HL-60 (cell line): ENCODE results near the gene CUEDC2.

Source experiments
- DNase-seq, 2 experiments: peaks; one replicate each; pipeline ENCODE4 v3.0.0-alpha.2; 2010 to 2020; ENCODE audit warnings: low read depth in 1 of 2, low spot score in 1 of 2
- H3K27ac ChIP-seq: fragments of 250-450 bp; sonication (Bioruptor Pico); replicated peaks from 2 replicates; pipeline ENCODE4 v1.5.1; 2020; ENCODE audit warnings: mild to moderate bottlenecking, moderate library complexity
- H3K27me3 ChIP-seq: fragments of 250-450 bp; sonication (Bioruptor Pico); 2 replicates; pipeline ENCODE4 v1.5.1; 2021; ENCODE audit warnings: mild to moderate bottlenecking, moderate library complexity; ENCODE audit not compliant: insufficient read depth, poor library complexity, severe bottlenecking
- H3K4me3 ChIP-seq: replicated peaks from 2 replicates; pipeline ENCODE4 v1.5.1; 2011; ENCODE audit warnings: mild to moderate bottlenecking, control low read depth, low read length; ENCODE audit not compliant: insufficient read depth
- CTCF ChIP-seq: IDR thresholded peaks from one replicate; pipeline ENCODE4 v1.5.1; 2011; ENCODE audit warnings: low read length, control low read depth, inconsistent platforms; ENCODE audit not compliant: insufficient read depth
- GABPA ChIP-seq: IDR thresholded peaks from 2 replicates; pipeline ENCODE4 v1.6.1; 2012; ENCODE audit warnings: low read depth
- POLR2AphosphoS5 ChIP-seq: IDR thresholded peaks from 2 replicates; pipeline ENCODE4 v1.6.1; 2012; ENCODE audit warnings: low read depth
- REST ChIP-seq: IDR thresholded peaks from 2 replicates; pipeline ENCODE4 v1.6.1; 2012; ENCODE audit warnings: low read depth; ENCODE audit not compliant: insufficient replicate concordance
- SPI1 ChIP-seq: IDR thresholded peaks from 2 replicates; pipeline ENCODE4 v1.6.1; 2012; ENCODE audit warnings: low read depth, mild to moderate bottlenecking, borderline replicate concordance

The CUEDC2 gene

GRCh38 chr10:102476466-102477141 lies 44.2 kb upstream of the CUEDC2 start:
- no peak; the same call in 1 of the 2 replicates for TF ChIP-seq POLR2AphosphoS5
- no peak for TF ChIP-seq CTCF
- TF ChIP-seq GABPA, result no peak
- TF ChIP-seq REST, result no peak
- TF ChIP-seq SPI1, result no peak
- Histone ChIP-seq H3K27ac (no peak overlapping the region), H3K4me3 (no peak overlapping the region), H3K27me3 (no peaks in the 10 kb centered on the region)
- no peak for DNase-seq

GRCh38 chr10:102475451-102476040 lies 43.2 kb upstream of the CUEDC2 start:
- TF ChIP-seq POLR2AphosphoS5 (no peak), SPI1 (no peak), CTCF (no peak), REST (no peak), GABPA (no peak)
- Histone ChIP-seq H3K4me3 (no peak overlapping the region), H3K27ac (no peak overlapping the region), H3K27me3 (no peaks in the 10 kb centered on the region)
- DNase-seq, result no peak

- Histone ChIP-seq H3K27me3 (no peaks in the 10 kb centered on the region), H3K27ac (no peak overlapping the region), H3K4me3 (no peak overlapping the region)
- TF ChIP-seq REST, result no peak
- no peak for TF ChIP-seq POLR2AphosphoS5
- TF ChIP-seq CTCF, result no peak
- no peak for TF ChIP-seq GABPA
- no peak for TF ChIP-seq SPI1
- no peak for DNase-seq
Observed at GRCh38 chr10:102473445-102474331, 41.3 kb upstream of the CUEDC2 start.
